Activated CD8-positive, alpha-beta memory T cell treated with anti-CD3 and anti-CD28 coated beads, Interleukin-2, amount 50 U/mL, for 24 hours (primary cell): ENCODE measurements around the gene PTGES3L.
"Not testable (repeated sequence)": the region's sequence is repeated elsewhere in the genome, so short reads cannot be mapped to it uniquely, and the experiment has no call there.

ENCODE experiments used
- DNase-seq: peaks from one replicate; pipeline ENCODE4 v3.0.0-alpha.2; 2020; ENCODE audit errors: extremely low read depth

PTGES3L gene

DNA sequence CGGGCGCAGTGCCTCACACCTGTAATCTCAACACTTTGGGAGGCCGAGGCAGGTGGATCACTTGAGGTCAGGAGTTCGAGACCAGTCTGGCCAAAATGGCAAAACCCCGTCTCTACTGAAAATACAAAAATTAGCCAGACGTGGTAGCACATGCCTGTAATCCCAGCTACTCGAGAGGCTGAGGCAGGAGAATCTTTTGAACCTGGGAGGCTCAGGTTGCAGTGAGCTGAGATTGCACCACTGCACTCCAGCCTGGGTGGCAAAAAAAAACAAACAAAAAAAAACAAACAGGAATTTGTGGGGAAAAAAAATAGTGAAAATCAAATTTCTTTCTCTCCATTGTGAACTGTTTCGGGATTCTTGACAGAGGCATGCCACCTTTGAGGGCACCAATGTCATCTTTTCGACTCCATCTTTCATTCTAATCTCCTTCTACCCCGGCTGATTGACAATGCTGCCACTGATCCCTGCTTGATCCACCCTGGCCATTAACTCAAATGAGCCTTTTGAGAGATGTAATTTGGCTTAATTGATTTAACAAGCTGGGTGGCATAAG lies 60.3 kb downstream of the PTGES3L start:
- not testable (repeated sequence) for DNase-seq

DNA sequence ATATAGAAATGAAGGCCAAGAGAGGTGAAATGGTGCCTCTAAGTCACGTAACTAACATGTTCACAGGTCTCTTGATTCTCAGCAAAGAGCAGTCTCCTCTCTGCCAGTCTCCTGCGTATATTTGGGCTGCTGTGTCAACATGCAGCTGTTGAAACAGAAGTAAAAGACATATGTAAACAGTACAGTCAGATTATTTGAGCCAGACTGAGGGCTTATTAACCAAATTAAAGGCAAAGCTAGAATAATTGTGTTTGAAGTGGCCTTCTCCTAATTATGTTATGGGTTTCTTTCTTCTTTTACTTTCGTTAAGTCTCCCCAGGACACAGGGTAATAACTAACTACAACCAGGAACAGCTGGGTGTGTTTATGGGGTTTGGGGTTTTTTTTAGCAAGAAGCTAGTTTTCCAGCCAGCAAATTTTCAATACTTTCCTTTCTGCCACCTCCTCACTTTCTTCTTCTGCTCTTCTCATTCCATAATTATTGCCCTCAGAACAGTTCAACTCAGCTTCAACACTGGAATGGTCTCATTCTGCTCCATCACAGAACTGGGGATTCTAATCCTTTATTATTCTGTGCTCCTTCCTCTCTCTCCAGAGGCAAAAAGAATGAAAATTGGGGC lies 60.9 kb downstream of the PTGES3L start:
- DNase-seq: no peak
